ENCODE measurements around the gene SYNM.

The SYNM gene

DNA sequence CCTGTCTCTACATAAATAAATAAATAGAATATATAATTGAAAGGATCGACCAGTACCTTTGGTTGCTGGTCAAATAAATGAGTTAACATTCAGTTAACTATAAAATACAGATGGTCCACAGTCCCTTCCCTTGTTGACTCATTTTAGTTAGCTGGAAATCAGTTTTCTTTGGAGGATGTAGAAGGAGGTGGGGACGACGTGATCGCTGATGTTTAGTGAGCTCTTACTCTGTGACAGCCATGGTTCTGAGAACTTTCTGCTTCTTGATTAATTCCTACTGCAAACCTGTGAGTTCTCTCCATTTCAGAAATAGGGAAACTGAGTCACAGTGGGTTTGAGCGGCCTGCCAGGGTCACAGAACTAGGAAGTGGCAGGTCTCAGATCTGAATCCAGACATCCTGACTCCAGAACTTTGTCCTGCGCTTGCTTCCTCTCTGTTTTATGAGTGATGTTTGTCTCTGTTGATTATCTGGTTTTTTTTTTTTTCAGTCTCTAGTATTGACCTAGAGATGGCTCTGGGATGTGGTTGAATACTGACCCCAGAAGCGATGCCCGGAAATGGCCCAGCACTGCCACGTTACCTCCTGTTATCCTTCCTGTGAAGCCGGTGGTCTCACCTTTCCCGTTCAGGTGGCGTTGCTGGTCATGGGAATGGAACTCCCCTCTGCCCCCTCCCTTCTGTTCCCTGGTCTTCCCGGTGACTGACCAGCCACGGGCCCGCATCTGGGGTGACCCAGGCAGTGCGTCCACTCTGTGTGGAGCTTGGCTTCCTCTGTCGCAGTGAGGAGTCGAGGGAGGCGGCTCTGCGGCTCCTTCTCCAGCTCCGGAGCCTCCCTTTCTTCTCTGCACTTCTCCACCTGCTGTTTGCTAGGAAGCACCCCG lies 18.2 kb downstream of the SYNM start:
- no peak for DNase-seq (ENCODE audit: low spot score)

DNA sequence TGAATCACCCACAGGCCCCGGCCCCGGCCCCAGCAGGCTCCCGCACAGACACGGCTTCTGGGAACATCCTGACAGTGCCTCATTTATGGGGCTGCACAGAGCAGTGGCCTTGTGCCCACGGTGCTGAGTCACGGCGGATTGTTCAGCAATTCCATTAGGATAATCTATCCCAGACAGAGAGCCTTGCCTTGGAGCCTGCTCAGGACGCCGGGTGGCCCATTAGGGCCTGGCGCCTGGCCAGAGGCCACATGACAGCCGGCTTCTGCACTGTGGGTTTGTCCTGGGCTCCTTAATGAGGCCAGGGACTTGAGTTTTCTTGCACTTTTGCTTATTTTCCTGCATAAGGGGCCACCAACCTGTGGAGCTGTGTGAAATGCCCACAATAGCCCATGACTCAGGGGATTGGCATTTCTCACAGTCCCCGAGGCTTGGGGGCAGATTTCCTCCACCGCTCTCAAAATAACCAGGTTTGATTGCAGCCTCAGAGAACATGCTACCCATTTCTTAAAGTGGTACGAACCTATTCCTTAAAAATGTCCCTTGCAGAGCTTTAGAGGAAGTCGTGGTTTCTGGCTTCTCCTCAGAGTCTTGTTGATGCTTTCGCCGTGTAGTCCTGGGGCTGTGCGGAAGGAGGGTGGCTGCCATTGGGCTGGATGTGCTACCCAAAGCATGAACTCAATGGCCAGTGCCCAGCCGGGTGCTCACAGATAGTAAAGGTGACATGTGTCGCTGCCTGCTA lies 19.0 kb downstream of the SYNM start:
- no peak for DNase-seq (ENCODE audit: low spot score)

GRCh38 chr15:99124641-99125040 lies 19.8 kb downstream of the SYNM start:
- no peak for DNase-seq (ENCODE audit: low spot score)

GRCh38 chr15:99125061-99125891 lies 20.4 kb downstream of the SYNM start:
- no peak for DNase-seq (ENCODE audit: low spot score)

- DNase-seq (ENCODE audit: low spot score): no peak
Measured at GRCh38 chr15:99126131-99126588, 21.3 kb downstream of the SYNM start.

GRCh38 chr15:99126930-99127329 lies 22.1 kb downstream of the SYNM start:
- no peak for DNase-seq (ENCODE audit: low spot score)

- no peak for DNase-seq (ENCODE audit: low spot score)
Measured at GRCh38 chr15:99127773-99128172, 22.9 kb downstream of the SYNM start.

GRCh38 chr15:99128411-99128810 lies 23.5 kb downstream of the SYNM start:
- DNase-seq (ENCODE audit: low spot score): no peak

DNA sequence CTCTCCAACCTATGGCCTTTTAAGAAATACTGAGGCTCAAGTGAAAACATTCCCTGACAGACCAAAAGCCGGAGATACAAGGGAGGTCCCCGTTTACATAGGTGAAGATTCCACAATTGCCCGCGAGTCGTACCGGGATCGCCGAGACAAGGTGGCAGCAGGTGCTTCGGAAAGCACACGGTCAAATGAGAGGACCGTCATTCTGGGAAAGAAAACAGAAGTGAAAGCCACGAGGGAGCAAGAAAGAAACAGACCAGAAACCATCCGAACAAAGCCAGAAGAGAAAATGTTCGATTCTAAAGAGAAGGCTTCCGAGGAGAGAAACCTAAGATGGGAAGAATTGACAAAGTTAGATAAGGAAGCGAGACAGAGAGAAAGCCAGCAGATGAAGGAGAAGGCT lies 24.8 kb downstream of the SYNM start:
- DNase-seq (ENCODE audit: low spot score): no peak

- DNase-seq (ENCODE audit: low spot score): no peak
Measured at GRCh38 chr15:99130314-99130713, 25.4 kb downstream of the SYNM start.

GRCh38 chr15:99130765-99131440 lies 26.0 kb downstream of the SYNM start:
- DNase-seq (ENCODE audit: low spot score): no peak

DNA sequence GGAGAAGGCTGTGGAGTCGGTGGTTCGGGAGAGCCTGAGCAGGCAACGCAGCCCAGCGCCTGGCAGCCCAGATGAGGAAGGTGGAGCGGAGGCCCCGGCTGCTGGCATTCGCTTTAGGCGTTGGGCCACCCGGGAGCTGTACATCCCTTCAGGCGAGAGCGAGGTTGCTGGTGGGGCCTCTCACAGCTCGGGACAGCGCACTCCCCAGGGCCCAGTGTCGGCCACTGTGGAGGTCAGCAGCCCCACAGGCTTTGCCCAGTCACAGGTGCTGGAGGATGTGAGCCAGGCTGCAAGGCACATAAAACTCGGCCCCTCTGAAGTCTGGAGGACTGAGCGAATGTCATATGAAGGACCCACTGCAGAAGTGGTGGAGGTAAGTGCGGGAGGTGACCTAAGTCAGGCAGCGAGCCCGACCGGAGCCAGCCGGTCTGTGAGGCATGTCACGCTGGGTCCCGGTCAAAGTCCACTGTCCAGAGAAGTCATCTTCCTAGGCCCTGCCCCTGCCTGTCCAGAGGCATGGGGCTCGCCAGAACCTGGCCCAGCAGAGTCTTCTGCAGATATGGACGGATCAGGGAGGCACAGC lies 26.7 kb downstream of the SYNM start:
- no peak for DNase-seq (ENCODE audit: low spot score)

DNA sequence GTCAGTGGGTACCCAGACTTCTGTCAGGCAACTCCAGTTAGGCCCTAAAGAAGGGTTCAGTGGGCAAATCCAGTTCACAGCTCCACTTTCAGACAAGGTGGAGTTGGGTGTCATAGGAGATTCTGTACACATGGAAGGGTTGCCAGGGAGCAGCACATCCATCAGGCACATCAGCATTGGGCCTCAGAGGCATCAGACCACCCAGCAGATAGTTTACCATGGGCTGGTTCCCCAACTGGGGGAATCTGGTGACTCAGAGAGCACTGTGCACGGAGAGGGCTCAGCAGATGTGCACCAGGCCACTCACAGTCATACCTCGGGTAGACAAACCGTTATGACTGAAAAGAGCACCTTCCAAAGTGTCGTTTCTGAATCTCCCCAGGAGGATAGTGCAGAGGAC lies 27.2 kb downstream of the SYNM start:
- DNase-seq (ENCODE audit: low spot score): no peak

GRCh38 chr15:99132634-99133287 lies 27.9 kb downstream of the SYNM start:
- no peak for DNase-seq (ENCODE audit: low spot score)

DNA sequence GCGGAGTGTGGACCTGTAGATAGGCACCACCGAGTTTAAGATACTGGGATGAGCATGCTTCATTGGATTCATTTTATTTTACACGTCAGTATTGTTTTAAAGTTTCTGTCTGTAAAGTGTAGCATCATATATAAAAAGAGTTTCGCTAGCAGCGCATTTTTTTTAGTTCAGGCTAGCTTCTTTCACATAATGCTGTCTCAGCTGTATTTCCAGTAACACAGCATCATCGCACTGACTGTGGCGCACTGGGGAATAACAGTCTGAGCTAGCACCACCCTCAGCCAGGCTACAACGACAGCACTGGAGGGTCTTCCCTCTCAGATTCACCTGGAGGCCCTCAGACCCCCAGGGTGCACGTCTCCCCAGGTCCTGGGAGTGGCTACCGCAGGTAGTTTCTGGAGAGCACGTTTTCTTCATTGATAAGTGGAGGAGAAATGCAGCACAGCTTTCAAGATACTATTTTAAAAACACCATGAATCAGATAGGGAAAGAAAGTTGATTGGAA lies 29.5 kb downstream of the SYNM start:
- no peak for DNase-seq (ENCODE audit: low spot score)

GRCh38 chr15:99135194-99135593 lies 30.3 kb downstream of the SYNM start:
- no peak for DNase-seq (ENCODE audit: low spot score)

- DNase-seq (ENCODE audit: low spot score): no peak
Measured at GRCh38 chr15:99137111-99137546, 32.2 kb downstream of the SYNM start.

DNA sequence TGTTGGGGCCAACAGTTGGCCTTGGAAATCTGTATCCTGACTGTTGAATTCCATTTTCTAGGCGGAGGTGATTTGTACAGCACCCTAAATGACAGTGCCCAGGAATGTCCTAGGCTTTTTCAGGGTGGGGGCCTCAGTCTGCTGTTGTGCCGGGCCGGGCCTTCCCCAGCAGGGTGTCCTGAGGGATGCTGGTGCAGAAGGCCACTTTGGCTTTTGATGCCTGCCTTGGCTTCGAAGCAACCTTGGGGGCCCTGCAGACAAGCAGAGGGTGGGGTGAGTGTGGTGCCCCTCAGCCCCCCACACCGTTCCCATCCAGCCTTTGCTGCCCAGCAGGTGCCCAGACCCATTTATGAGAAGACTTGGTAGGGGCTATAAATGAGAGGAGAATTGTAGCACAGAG lies 33.0 kb downstream of the SYNM start:
- no peak for DNase-seq (ENCODE audit: low spot score)

DNA sequence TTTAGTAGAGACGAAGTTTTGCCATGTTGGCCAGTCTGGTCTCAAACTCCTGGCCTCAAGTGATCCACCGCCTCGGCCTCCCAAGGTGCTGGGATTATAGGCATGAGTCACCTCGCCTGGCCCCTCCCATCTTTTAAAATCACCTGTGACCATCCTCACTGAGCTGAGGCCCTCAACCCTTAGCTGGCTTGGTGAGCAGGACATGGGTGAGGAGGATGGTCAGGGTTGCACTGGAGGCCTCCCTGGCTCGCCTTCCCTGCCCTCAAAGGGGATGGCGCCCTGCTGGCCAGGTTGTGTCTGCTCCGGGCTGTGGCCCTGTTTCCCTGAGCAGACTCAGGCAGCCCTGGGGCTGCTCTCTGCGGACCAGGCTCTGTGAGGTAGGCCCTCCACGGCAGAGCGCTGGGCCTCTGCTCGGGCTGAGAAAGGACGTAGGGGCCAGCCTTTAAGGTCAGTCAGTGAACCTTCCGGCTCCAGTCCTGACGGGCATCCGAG lies 33.7 kb downstream of the SYNM start:
- DNase-seq (ENCODE audit: low spot score): no peak

GRCh38 chr15:99139276-99139675 lies 34.4 kb downstream of the SYNM start:
- DNase-seq (ENCODE audit: low spot score): no peak

Data from germinal center (tissue), 1 donor.